Endodermal cell (in vitro differentiated cells): ENCODE results near the gene MPST. TPM values are rescaled to one million over a fixed set of nuclear protein-coding genes. Genes with fewer than 3 reads are reported as not detected.

ENCODE experiments used
- DNase-seq: peaks from one replicate; pipeline ENCODE4 v3.0.0-alpha.2; 2017
- H3K27ac ChIP-seq: 2 replicates; pipeline ENCODE4 v1.5.1; 2013; ENCODE audit warnings: mild to moderate bottlenecking, low read depth, low read length, moderate library complexity
- H3K27me3 ChIP-seq: 2 replicates; pipeline ENCODE4 v1.6.1; 2013; ENCODE audit warnings: mild to moderate bottlenecking, low read length, moderate library complexity; ENCODE audit not compliant: insufficient read depth, control insufficient read depth, poor library complexity, severe bottlenecking
- H3K36me3 ChIP-seq: 2 replicates; pipeline ENCODE4 v1.7.0; 2013; ENCODE audit warnings: mild to moderate bottlenecking, low read length, moderate library complexity; ENCODE audit not compliant: control insufficient read depth, insufficient read depth
- H3K4me1 ChIP-seq: one replicate; pipeline ENCODE4 v1.7.0; 2013; ENCODE audit warnings: low read length; ENCODE audit not compliant: control insufficient read depth, insufficient read depth
- H3K4me3 ChIP-seq: 2 replicates; pipeline ENCODE4 v1.5.1; 2013; ENCODE audit warnings: mild to moderate bottlenecking, low read length, moderate library complexity
- H3K9ac ChIP-seq: 2 replicates; pipeline ENCODE4 v1.6.1; 2013; ENCODE audit warnings: mild to moderate bottlenecking, low read length, moderate library complexity; ENCODE audit not compliant: poor library complexity, severe bottlenecking; ENCODE audit errors: extremely low read depth
- H3K9me3 ChIP-seq: 2 replicates; pipeline ENCODE4 v1.6.1; 2013; ENCODE audit warnings: mild to moderate bottlenecking, low read length, moderate library complexity; ENCODE audit not compliant: control insufficient read depth
- H3K27ac Mint-ChIP-seq: 2 replicates; pipeline ENCODE4 v1.8.0; 2020; ENCODE audit warnings: mixed read lengths
- H3K27me3 Mint-ChIP-seq: 2 replicates; pipeline ENCODE4 v1.8.0; 2021; ENCODE audit warnings: mild to moderate bottlenecking, mixed read lengths; ENCODE audit not compliant: insufficient read depth
- H3K36me3 Mint-ChIP-seq: 2 replicates; pipeline ENCODE4 v1.8.0; 2020; ENCODE audit warnings: low read depth, mixed read lengths
- H3K4me1 Mint-ChIP-seq: 2 replicates; pipeline ENCODE4 v1.8.0; 2020; ENCODE audit warnings: mixed read lengths
- H3K4me3 Mint-ChIP-seq: 2 replicates; pipeline ENCODE4 v1.8.0; 2020; ENCODE audit warnings: mild to moderate bottlenecking, moderate library complexity, mixed read lengths
- H3K9me3 Mint-ChIP-seq: 2 replicates; pipeline ENCODE4 v1.8.0; 2020; ENCODE audit warnings: mild to moderate bottlenecking, mixed read lengths
- WGBS, 2 experiments: methylation state at CpG; one replicate each; pipeline versions ENCODE4 v1.1.5 to v1.1.7; 2013; ENCODE audit warnings: missing lambda C conversion rate in 2 of 2, mixed read lengths in 1 of 2; ENCODE audit not compliant: insufficient coverage in 1 of 2, insufficient read length in 1 of 2; 5-methylcytosine and 5-hydroxymethylcytosine counted together
- total RNA-seq, 2 donors: library from RNA; stranded (reverse); fragmentation: NEBNext Ultra II Directional in 1 of 2; extraction: Animal tissue kit (Norgen Biotek cat#: 25700) in 1 of 2; gene quantifications; 2 replicates in 1 of 2; 3 replicates in 1 of 2; pipeline ENCODE4 v1.2.1, GENCODE V29; 2021
- TF ChIP-seq, protein P1 (sequence below): fragments of 200-600 bp; sonication (generic); conservative IDR thresholded peaks from 2 replicates; pipeline ENCODE4 v1.5.0; 2021; ENCODE audit warnings: antibody characterized with exemption, mild to moderate bottlenecking

Gene MPST
- total RNA-seq, 2 donors from 2014 or later, result 71.7 to 74.6 TPM

DNA sequence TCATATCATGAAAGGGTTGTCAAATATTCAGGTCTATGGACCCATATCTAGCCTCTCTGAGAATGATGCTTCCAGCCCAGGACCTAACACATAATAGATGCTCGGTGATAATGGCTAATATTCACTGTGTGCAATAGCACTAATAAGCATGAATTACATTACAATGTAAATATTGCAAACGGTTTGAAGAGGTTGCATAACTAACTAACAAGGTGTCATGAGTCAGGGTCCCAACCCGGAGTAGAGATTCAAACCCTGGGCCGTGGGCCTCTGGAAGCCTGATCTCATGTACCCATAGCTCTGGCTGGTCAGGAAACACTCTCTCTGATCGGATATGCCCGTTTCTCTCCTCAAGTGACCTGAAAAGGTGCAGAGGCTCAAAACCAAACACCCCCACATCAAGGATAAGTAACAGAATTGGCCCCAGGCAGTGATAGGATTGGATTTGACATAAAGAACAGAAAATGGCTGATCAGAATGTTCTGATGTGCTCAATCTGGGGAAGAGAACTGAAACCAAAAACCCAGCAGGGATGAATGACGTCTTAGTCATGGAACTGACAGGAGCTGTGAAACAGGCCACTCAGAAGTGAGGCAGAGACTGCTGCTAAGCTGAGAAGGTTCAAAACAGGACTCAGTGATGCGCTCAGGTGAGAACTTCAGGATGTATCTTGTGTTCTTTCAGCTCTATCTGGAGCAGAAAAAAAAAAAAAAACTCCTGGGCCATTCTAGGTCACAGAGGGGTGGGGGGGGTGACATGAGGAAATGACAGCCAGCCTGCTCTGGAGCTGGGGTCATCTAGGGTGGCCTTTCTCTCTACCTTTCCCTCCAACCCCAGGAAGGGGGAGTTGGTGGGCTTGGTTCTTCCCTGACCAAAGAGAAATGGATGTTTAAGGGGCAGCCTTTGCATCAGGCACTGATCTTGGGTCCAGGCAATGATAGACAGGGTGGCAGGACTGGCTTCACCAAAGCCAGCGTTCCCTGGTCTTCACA lies 25.4 kb downstream of the MPST start:
- Mint-ChIP-seq H3K27me3 (peaks cover 4% of the 10 kb centered on the region), H3K9me3 (no peaks in the 10 kb centered on the region), H3K27ac (no peak overlapping the region), H3K4me1 (no peaks in the 10 kb centered on the region), H3K36me3 (no peaks in the 10 kb centered on the region), H3K4me3 (no peak overlapping the region)
- TF ChIP-seq, protein P1, sequence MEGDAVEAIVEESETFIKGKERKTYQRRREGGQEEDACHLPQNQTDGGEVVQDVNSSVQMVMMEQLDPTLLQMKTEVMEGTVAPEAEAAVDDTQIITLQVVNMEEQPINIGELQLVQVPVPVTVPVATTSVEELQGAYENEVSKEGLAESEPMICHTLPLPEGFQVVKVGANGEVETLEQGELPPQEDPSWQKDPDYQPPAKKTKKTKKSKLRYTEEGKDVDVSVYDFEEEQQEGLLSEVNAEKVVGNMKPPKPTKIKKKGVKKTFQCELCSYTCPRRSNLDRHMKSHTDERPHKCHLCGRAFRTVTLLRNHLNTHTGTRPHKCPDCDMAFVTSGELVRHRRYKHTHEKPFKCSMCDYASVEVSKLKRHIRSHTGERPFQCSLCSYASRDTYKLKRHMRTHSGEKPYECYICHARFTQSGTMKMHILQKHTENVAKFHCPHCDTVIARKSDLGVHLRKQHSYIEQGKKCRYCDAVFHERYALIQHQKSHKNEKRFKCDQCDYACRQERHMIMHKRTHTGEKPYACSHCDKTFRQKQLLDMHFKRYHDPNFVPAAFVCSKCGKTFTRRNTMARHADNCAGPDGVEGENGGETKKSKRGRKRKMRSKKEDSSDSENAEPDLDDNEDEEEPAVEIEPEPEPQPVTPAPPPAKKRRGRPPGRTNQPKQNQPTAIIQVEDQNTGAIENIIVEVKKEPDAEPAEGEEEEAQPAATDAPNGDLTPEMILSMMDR, result no peak
- DNase-seq, result no peak
- WGBS, 2 experiments, result 87% methylated on average over 4 to 9 of the region's 9 CpGs
- Histone ChIP-seq H3K9ac (no peak overlapping the region), H3K36me3 (no peaks in the 10 kb centered on the region), H3K27me3 (no peaks in the 10 kb centered on the region), H3K9me3 (no peaks in the 10 kb centered on the region), H3K4me1 (no peaks in the 10 kb centered on the region), H3K27ac (no peak overlapping the region), H3K4me3 (no peak overlapping the region)

DNA sequence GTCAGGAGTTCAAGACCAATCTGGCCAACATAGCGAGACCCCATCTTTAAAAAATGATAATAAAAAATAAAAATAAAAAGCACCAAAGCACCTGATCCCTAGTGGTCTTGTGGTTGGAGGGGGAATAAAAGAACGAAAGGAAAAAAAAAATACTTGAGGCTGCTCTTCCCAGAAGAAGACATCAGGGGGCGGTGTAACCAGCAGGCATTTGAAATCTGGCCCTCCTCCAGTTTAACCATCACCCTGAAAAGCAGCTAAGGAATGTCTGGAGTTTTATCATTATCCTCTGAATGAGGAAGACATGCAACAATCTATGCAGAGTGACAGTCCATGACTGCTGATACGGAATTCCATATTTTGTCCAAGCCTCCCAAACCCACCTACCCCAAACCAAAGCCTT lies 26.4 kb downstream of the MPST start:
- no peak overlapping the region for H3K27ac Mint-ChIP-seq
- no peak overlapping the region for H3K4me3 Mint-ChIP-seq
- Histone ChIP-seq H3K27ac (no peak overlapping the region), H3K9ac (no peak overlapping the region), H3K4me3 (no peak overlapping the region), H3K27me3 (no peaks in the 10 kb centered on the region), H3K4me1 (no peaks in the 10 kb centered on the region), H3K9me3 (no peaks in the 10 kb centered on the region), H3K36me3 (no peaks in the 10 kb centered on the region)
- WGBS, 2 experiments, result 26 to 42% methylated on average over 3 of the region's 4 CpGs
- DNase-seq, result peak; percentile 62
- no peaks in the 10 kb centered on the region for H3K9me3 Mint-ChIP-seq
- TF ChIP-seq, protein P1, result peak; percentile 86
- H3K27me3 Mint-ChIP-seq, result peaks cover 10% of the 10 kb centered on the region
- no peaks in the 10 kb centered on the region for H3K4me1 Mint-ChIP-seq
- no peaks in the 10 kb centered on the region for H3K36me3 Mint-ChIP-seq

DNA sequence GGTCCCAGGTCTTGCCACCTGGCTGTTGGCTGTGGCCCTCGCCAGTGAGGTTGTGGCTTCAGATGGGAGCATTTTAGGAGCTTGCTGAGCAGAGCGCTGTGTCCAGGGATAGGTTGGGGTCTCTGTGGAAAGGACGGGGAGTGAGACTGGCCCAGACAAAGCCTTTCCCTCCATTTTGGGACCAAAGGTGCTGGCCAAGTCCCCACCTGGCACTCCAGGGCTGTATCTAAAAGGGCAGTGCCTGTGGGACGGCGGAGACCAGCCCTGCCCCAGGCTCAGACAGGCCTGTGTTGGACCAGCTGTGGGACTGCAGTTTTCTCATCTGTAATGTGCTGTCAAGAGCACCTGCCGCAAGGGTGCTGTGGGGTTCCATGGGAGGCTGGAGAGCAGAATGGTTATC lies 27.0 kb downstream of the MPST start:
- no peak overlapping the region for H3K4me3 Mint-ChIP-seq
- Histone ChIP-seq H3K27ac (no peak overlapping the region), H3K4me1 (no peaks in the 10 kb centered on the region), H3K9ac (no peak overlapping the region), H3K9me3 (no peaks in the 10 kb centered on the region), H3K36me3 (no peaks in the 10 kb centered on the region), H3K4me3 (no peak overlapping the region), H3K27me3 (no peaks in the 10 kb centered on the region)
- TF ChIP-seq, protein P1, result no peak
- no peak for DNase-seq
- H3K36me3 Mint-ChIP-seq, result no peaks in the 10 kb centered on the region
- 93 to 95% methylated on average over 5 to 6 of the region's 6 CpGs for WGBS, 2 experiments
- no peaks in the 10 kb centered on the region for H3K9me3 Mint-ChIP-seq
- H3K27ac Mint-ChIP-seq, result no peak overlapping the region
- peaks cover 11% of the 10 kb centered on the region for H3K27me3 Mint-ChIP-seq
- H3K4me1 Mint-ChIP-seq, result no peaks in the 10 kb centered on the region
